D721Med (cell line): ENCODE data around the gene LRP1B.

Experiments
- DNase-seq: peaks from one replicate; pipeline ENCODE4 v3.0.0; 2011; ENCODE audit warnings: low spot score; ENCODE audit not compliant: insufficient read length
- FAIRE-seq: peaks from 2 replicates; lab custom pipeline; 2011; peaks lifted over from hg19 to GRCh38; lab: Jason Lieb, UNC
- CTCF ChIP-seq: IDR thresholded peaks from 2 replicates; pipeline ENCODE4 v1.5.1; 2012; ENCODE audit warnings: mild to moderate bottlenecking, control low read depth; ENCODE audit not compliant: insufficient read depth; ENCODE audit errors: missing control alignments

The LRP1B gene

DNA sequence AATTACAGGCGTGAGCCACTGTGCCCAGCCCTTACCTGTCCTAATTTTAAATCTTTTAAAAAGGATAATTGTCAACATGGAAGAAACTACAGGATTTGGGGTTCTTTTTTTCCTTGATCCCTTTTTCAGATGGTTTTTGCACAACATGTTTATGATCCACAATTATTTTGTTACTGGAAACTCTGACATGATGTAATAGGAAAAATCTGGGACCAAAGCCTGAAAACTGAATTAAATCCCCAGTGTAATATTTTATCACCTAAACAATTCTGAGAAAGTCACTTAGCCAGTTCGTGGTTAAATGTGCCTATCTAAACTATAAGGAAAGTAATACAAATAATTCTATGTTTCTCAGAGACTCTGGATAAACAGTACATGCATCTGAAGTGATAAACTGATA is 1649.7 kb downstream of the LRP1B start:
- DNase-seq: no peak
- no peak for TF ChIP-seq CTCF
- no peak for FAIRE-seq

GRCh38 chr2:140473851-140474250 is 1657.0 kb downstream of the LRP1B start:
- no peak for TF ChIP-seq CTCF
- DNase-seq (no peak), FAIRE-seq (no peak)

GRCh38 chr2:140472676-140473075 is 1658.1 kb downstream of the LRP1B start:
- no peak for FAIRE-seq
- TF ChIP-seq CTCF: no peak
- DNase-seq: no peak

- no peak for TF ChIP-seq CTCF
- DNase-seq: no peak
- no peak for FAIRE-seq
Measured at GRCh38 chr2:140465301-140465700, 1665.5 kb downstream of the LRP1B start.

DNA sequence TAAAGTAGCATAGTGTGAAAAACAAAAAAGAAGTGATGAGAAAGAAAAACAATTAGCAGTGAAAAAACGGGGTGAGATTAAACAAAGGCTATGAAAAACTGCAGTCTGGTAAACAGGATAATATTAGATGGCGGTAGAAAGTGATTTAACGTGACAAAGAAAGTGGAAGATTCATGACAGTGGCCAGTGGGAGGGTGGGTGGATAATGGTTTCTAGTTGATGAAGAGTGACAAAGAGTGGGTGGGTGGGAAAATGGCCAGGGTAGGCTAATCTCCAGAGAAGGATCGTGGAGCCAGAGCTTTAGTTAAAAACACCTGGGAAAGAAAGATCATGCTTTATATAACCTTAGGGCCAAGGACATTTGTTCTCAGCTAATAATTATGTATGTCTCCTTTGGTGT is 1667.8 kb downstream of the LRP1B start:
- TF ChIP-seq CTCF: no peak
- no peak for DNase-seq
- FAIRE-seq: no peak

GRCh38 chr2:140457483-140457882 is 1673.3 kb downstream of the LRP1B start:
- DNase-seq: no peak
- FAIRE-seq: no peak
- no peak for TF ChIP-seq CTCF

DNA sequence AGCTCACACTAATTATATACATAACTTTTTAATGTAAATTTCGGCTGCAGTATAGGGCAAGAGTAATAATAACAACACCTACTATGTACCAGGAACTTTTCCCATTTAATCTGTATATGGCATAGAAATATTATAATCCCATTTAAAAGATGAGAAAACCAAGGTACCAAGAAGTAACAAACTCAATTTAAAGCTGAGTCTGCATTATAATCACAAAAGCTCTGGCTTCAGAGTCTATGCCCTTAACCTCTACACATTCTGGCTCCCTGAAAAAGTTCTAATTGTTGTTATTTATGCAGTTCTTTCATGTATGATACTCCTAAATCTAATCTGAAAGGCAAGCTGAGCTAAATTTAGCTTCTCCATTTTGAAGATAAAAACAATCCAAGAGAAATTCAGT is 1675.5 kb downstream of the LRP1B start:
- DNase-seq (no peak), FAIRE-seq (no peak)
- no peak for TF ChIP-seq CTCF
